K562 (cell line): ENCODE results near the gene PTPN7. TPM values are rescaled to one million over a fixed set of nuclear protein-coding genes. Genes with fewer than 3 reads are reported as not detected.
A peak's percentile ranks its signal among the peaks of the same experiment; 100 is the strongest.

Experiments used
- ATAC-seq: fragments of 200-7000 bp; cut with Tn5 transposase; 3 replicates; pipeline ENCODE4 v1.9.1; 2020; ENCODE audit warnings: moderate library complexity
- BruUV-seq: library from RNA; stranded (reverse); fragments of 400-500 nt; replicated peaks from 2 replicates; lab custom pipeline; 2021; lab: Mats Ljungman, UMichigan
- CTCF ChIA-PET: fragments of 300-600 bp; formaldehyde crosslinking; extraction: SDS; loops from one replicate; lab custom pipeline; 2021; ENCODE audit warnings: low intra/inter-chr PET ratio; lab: Yijun Ruan, JAX
- POLR2A ChIA-PET: fragments of 300-600, 350-650 bp; sonication (Branson Sonifier 250); formaldehyde crosslinking; extraction: SDS; loops from one replicate; lab custom pipeline; 2021; ENCODE audit warnings: antibody characterized with exemption, inconsistent platforms; lab: Yijun Ruan, JAX
- DNase-seq, 4 experiments: peaks; one replicate each; pipeline versions ENCODE4 v3.0.0 to v3.0.0-alpha.2; 2011 to 2018; ENCODE audit warnings: low spot score in 3 of 4, mixed read lengths in 3 of 4; ENCODE audit errors: extremely low read depth in 1 of 4
- FAIRE-seq: peaks from 2 replicates; lab custom pipeline; 2011; peaks lifted over from hg19 to GRCh38; lab: Jason Lieb, UNC
- H2AFZ ChIP-seq: 2 replicates; pipeline ENCODE4 v1.6.0; 2011; ENCODE audit warnings: low read depth, low read length, control low read depth, inconsistent platforms
- H3K27ac ChIP-seq: fragments of 200-600 bp; 3 replicates; pipeline ENCODE4 v1.8.0; 2011; ENCODE audit warnings: low read depth, mild to moderate bottlenecking, control low read depth, inconsistent platforms, low read length, moderate library complexity, mixed read lengths; ENCODE audit errors: extremely low read depth
- H3K27me3 ChIP-seq, 2 experiments: fragments of 300-600 bp in 1 of 2; 2 replicates in 1 of 2; 3 replicates in 1 of 2; pipeline versions ENCODE4 v1.6.0 to v1.8.0; 2011; ENCODE audit warnings: inconsistent platforms in 2 of 2, low read length in 2 of 2, mild to moderate bottlenecking in 1 of 2, mixed read lengths in 1 of 2, moderate library complexity in 1 of 2; ENCODE audit not compliant: control insufficient read depth in 2 of 2, insufficient read depth in 2 of 2
- H3K36me3 ChIP-seq: fragments of 300-600 bp; 3 replicates; pipeline ENCODE4 v1.8.0; 2011; ENCODE audit warnings: mild to moderate bottlenecking, low read length, inconsistent platforms; ENCODE audit not compliant: control insufficient read depth, insufficient read depth
- H3K4me1 ChIP-seq, 2 experiments: fragments of 200-600 bp in 1 of 2; replicated peaks in 1 of 2; 2 replicates in 1 of 2; 3 replicates in 1 of 2; pipeline versions ENCODE4 v1.5.1 to v1.8.0; 2011; ENCODE audit warnings: inconsistent platforms in 2 of 2, low read length in 2 of 2, mild to moderate bottlenecking in 1 of 2, mixed read lengths in 1 of 2, moderate library complexity in 1 of 2; ENCODE audit not compliant: control insufficient read depth in 2 of 2, insufficient read depth in 2 of 2
- H3K4me2 ChIP-seq: 2 replicates; pipeline ENCODE4 v1.6.1; 2011; ENCODE audit warnings: low read length, control low read depth, inconsistent platforms, mixed read lengths; ENCODE audit not compliant: insufficient read depth
- H3K4me3 ChIP-seq: fragments of 200-600 bp; sonication (generic), shearing (Covaris generic); 2 replicates; pipeline ENCODE4 v1.5.1; 2016; ENCODE audit warnings: control low read depth, inconsistent platforms
- H3K79me2 ChIP-seq: fragments of 200-600 bp; 3 replicates; pipeline ENCODE4 v1.8.0; 2011; ENCODE audit warnings: low read length, inconsistent platforms; ENCODE audit not compliant: control insufficient read depth, insufficient read depth
- H3K9ac ChIP-seq, 2 experiments: 2 replicates each; pipeline versions ENCODE4 v1.6.0 to v1.6.1; 2011; ENCODE audit warnings: low read depth in 2 of 2, low read length in 2 of 2, control low read depth in 1 of 2, inconsistent platforms in 1 of 2, mild to moderate bottlenecking in 1 of 2, mixed read lengths in 1 of 2; ENCODE audit not compliant: insufficient read depth in 1 of 2
- H3K9me1 ChIP-seq: one replicate; pipeline ENCODE4 v1.6.0; 2011; ENCODE audit warnings: inconsistent platforms, mild to moderate bottlenecking, low read length, moderate library complexity; ENCODE audit not compliant: control insufficient read depth, insufficient read depth
- H3K9me3 ChIP-seq: replicated peaks from 2 replicates; pipeline ENCODE4 v1.5.1; 2011; ENCODE audit warnings: low read depth, low read length, inconsistent platforms; ENCODE audit not compliant: control insufficient read depth, insufficient read depth
- H4K20me1 ChIP-seq: replicated peaks from 2 replicates; pipeline ENCODE4 v1.6.1; 2011; ENCODE audit warnings: low read length, inconsistent platforms, mixed read lengths; ENCODE audit not compliant: control insufficient read depth, insufficient read depth
- ARID4B ChIP-seq: sonication (generic); formaldehyde crosslinking; IDR thresholded peaks from 2 replicates; pipeline ENCODE4 v1.8.0; 2022; ENCODE audit warnings: mild to moderate bottlenecking, missing genetic modification reagents
- CBFA2T2 ChIP-seq: fragments of 450-650 bp; conservative IDR thresholded peaks from 2 replicates; pipeline ENCODE4 v1.6.1; 2017; ENCODE audit warnings: mild to moderate bottlenecking
- CUX1 ChIP-seq: fragments of 200-800 bp; sonication (Bioruptor generic); IDR thresholded peaks from 2 replicates; pipeline ENCODE4 v1.6.1; 2016; ENCODE audit warnings: missing genetic modification characterization, missing compliant biosample characterization
- MTA3 ChIP-seq: fragments of 450-650 bp; formaldehyde crosslinking; IDR thresholded peaks from 2 replicates; pipeline ENCODE4 v1.6.1; 2017; ENCODE audit warnings: mild to moderate bottlenecking, borderline replicate concordance
- POLR2A ChIP-seq: fragments of 450-650 bp; conservative IDR thresholded peaks from 2 replicates; pipeline ENCODE4 v1.6.1; 2016
- THAP7 ChIP-seq: fragments of 250-450 bp; sonication (Bioruptor Pico); IDR thresholded peaks from 2 replicates; pipeline ENCODE4 v1.5.0; 2021
- ZNF77 ChIP-seq: fragments of 250-450 bp; sonication (Bioruptor Pico); IDR thresholded peaks from 2 replicates; pipeline ENCODE4 v1.5.0; 2020
- WGBS: fragments of 100-300 bp; shearing (Covaris generic); methylation state at CpG from one replicate; pipeline ENCODE4 v1.1.6; 2016; ENCODE audit warnings: low coverage, mixed read lengths; ENCODE audit not compliant: insufficient coverage; ENCODE audit errors: missing lambda C conversion rate; 5-methylcytosine and 5-hydroxymethylcytosine counted together
- in situ Hi-C: fragments of 300-500 bp; cut with MboI; formaldehyde crosslinking; loops from 4 replicates; pipeline ENCODE4 v1.15.0; 2018; ENCODE audit warnings: inconsistent platforms, mixed read lengths
- intact Hi-C: fragments of 100-400 bp; cut with micrococcal nuclease; formaldehyde crosslinking; loops from 2 replicates; pipeline ENCODE4 v1.14.2; 2022
- polyA plus RNA-seq, 8 experiments: library from polyadenylated mRNA; depleted of rRNA in 4 of 8; stranded (reverse) in 5 of 8; unstranded in 3 of 8; fragments of >200 nt; fragmentation: Nextera tagmentation in 2 of 8; fragmentation: Illumina TruSeq in 1 of 8; extraction: Ambion mirVana in 2 of 8; extraction: Trizol in 1 of 8; gene quantifications; 2 replicates each; pipeline versions ENCODE4 v1.2.1 to v1.2.3, GENCODE V29; 2011 to 2014; ENCODE audit warnings: inconsistent platforms in 1 of 8, missing spikeins in 1 of 8
- total RNA-seq, 7 experiments: library from RNA; depleted of rRNA in 6 of 7; stranded (reverse); fragments of >200 nt in 6 of 7; fragmentation: Illumina TruSeq in 2 of 7; extraction: Trizol in 2 of 7; gene quantifications; 2 replicates each; pipeline versions ENCODE4 v1.2.1 to v1.2.3, GENCODE V29; 2011 to 2021; ENCODE audit warnings: low replicate concordance in 1 of 7
- TF ChIP-seq, protein P1 (sequence below): fragments of 450-650 bp; formaldehyde crosslinking; IDR thresholded peaks from 2 replicates; pipeline ENCODE4 v1.4.0; 2022; ENCODE audit warnings: mild to moderate bottlenecking, moderate library complexity
- TF ChIP-seq, protein P2 (sequence below): fragments of 250-450 bp; sonication (Bioruptor Pico); IDR thresholded peaks from 2 replicates; pipeline ENCODE4 v1.8.0; 2021; ENCODE audit warnings: moderate library complexity, mild to moderate bottlenecking, inconsistent platforms

PTPN7 gene
- total and polyA plus RNA-seq, 9 of the 15 experiments (the other 6 are each of a cell fraction or from before 2014, with no cell fraction given) = 18.7 to 144 (median 120) TPM

GRCh38 chr1:202157945-202158344 is 2.5 kb downstream of the PTPN7 start:
- 79% methylated on average over 10 of the region's 10 CpGs for WGBS
- H3K4me3 ChIP-seq = peak overlapping the region; percentile 57; the same call in 1 of the 2 replicates
- H3K36me3 ChIP-seq = peaks cover 59% of the 10 kb centered on the region
- peak overlapping the region; percentile 99; the same call in 2 of the 3 replicates for H3K27ac ChIP-seq
- peak overlapping the region; percentile 85 to 89 for H3K9ac ChIP-seq
- H2AFZ ChIP-seq = no peak overlapping the region
- no peak for ATAC-seq
- BruUV-seq = no TSS peak
- ChIA-PET CTCF (interaction anchor here (0.7 kb wide), 1 partner anchor 438 kb away, joined by 6 read pairs; no protein-coding TSS in a partner anchor), POLR2A (interaction anchor here (4.5 kb wide), 1 partner anchor 14 kb away, joined by 49 read pairs; the partner anchor contains the start of gene ARL8A)
- H4K20me1 ChIP-seq = no peaks in the 10 kb centered on the region
- no peak for DNase-seq
- H3K27me3 ChIP-seq = no peaks in the 10 kb centered on the region
- H3K4me2 ChIP-seq = peak overlapping the region; percentile 90
- H3K9me3 ChIP-seq = no peaks in the 10 kb centered on the region
- peaks cover 86% of the 10 kb centered on the region for H3K79me2 ChIP-seq
- in situ Hi-C loops (no loop called here), intact Hi-C loops (loop anchor here (10.0 kb wide), 1 partner anchor 647 kb away; the partner anchor contains the start of gene KDM5B)
- no peak for FAIRE-seq
- peaks cover 60 to 76% of the 10 kb centered on the region in 2 experiments for H3K4me1 ChIP-seq
- H3K9me1 ChIP-seq = no peaks in the 10 kb centered on the region
- no peak for TF ChIP-seq MTA3
- no peak for TF ChIP-seq ZNF77 (CRISPR knock-in tag)
- TF ChIP-seq, protein P1, sequence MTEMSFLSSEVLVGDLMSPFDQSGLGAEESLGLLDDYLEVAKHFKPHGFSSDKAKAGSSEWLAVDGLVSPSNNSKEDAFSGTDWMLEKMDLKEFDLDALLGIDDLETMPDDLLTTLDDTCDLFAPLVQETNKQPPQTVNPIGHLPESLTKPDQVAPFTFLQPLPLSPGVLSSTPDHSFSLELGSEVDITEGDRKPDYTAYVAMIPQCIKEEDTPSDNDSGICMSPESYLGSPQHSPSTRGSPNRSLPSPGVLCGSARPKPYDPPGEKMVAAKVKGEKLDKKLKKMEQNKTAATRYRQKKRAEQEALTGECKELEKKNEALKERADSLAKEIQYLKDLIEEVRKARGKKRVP = no peak
- no peak for TF ChIP-seq POLR2A
- TF ChIP-seq, protein P2, sequence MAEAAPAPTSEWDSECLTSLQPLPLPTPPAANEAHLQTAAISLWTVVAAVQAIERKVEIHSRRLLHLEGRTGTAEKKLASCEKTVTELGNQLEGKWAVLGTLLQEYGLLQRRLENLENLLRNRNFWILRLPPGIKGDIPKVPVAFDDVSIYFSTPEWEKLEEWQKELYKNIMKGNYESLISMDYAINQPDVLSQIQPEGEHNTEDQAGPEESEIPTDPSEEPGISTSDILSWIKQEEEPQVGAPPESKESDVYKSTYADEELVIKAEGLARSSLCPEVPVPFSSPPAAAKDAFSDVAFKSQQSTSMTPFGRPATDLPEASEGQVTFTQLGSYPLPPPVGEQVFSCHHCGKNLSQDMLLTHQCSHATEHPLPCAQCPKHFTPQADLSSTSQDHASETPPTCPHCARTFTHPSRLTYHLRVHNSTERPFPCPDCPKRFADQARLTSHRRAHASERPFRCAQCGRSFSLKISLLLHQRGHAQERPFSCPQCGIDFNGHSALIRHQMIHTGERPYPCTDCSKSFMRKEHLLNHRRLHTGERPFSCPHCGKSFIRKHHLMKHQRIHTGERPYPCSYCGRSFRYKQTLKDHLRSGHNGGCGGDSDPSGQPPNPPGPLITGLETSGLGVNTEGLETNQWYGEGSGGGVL = no peak
- no peak for TF ChIP-seq CBFA2T2
- TF ChIP-seq ARID4B = 0 out of 2 replicates have a peak, but pooled peaks have one; percentile 15
- no peak for TF ChIP-seq THAP7 (CRISPR knock-in tag)
- TF ChIP-seq CUX1 (CRISPR knock-in tag) = no peak
